SK-N-SH treated with all-trans-retinoic acid at 6 μM for 48 hours (cell line): Measurements from ENCODE around the gene ALK.

Source experiments
- ATAC-seq: fragments of 200-7000 bp; cut with Tn5 transposase; 3 replicates; pipeline ENCODE4 v1.9.1; 2020; ENCODE audit warnings: mild to moderate bottlenecking, moderate library complexity
- ARNTL ChIP-seq: fragments of 450-650 bp; formaldehyde crosslinking; IDR thresholded peaks from 2 replicates; pipeline ENCODE4 v1.5.0; 2020; ENCODE audit warnings: low read depth, mild to moderate bottlenecking, moderate library complexity, borderline replicate concordance
- BACH2 ChIP-seq: fragments of 250-450 bp; sonication (Bioruptor Pico); IDR thresholded peaks from 2 replicates; pipeline ENCODE4 v1.9.0; 2021; ENCODE audit warnings: mild to moderate bottlenecking, borderline replicate concordance
- CREB5 ChIP-seq: fragments of 250-450 bp; sonication (Bioruptor Pico); IDR thresholded peaks from 2 replicates; pipeline ENCODE4 v1.5.1; 2020; ENCODE audit warnings: low read depth, mild to moderate bottlenecking, moderate library complexity
- CSRNP3 ChIP-seq: fragments of 250-450 bp; sonication (Bioruptor Pico); IDR thresholded peaks from 2 replicates; pipeline ENCODE4 v1.5.1; 2021; ENCODE audit warnings: mild to moderate bottlenecking, moderate library complexity
- GLIS3 ChIP-seq: fragments of 250-450 bp; sonication (Bioruptor Pico); IDR thresholded peaks from 2 replicates; pipeline ENCODE4 v1.5.0; 2020; ENCODE audit warnings: mild to moderate bottlenecking, moderate library complexity
- ISL1 ChIP-seq: fragments of 250-450 bp; sonication (Bioruptor Pico); IDR thresholded peaks from 2 replicates; pipeline ENCODE4 v2.1.2; 2022; ENCODE audit warnings: mild to moderate bottlenecking, moderate library complexity
- PATZ1 ChIP-seq: fragments of 250-450 bp; sonication (Bioruptor Pico); IDR thresholded peaks from 2 replicates; pipeline ENCODE4 v1.8.0; 2020; ENCODE audit warnings: mild to moderate bottlenecking, moderate library complexity, borderline replicate concordance
- PPARA ChIP-seq: fragments of 250-450 bp; sonication (Bioruptor Pico); IDR thresholded peaks from 2 replicates; pipeline ENCODE4 v1.5.0; 2020; ENCODE audit warnings: mild to moderate bottlenecking, borderline replicate concordance
- RARB ChIP-seq: fragments of 250-450 bp; sonication (Bioruptor Pico); IDR thresholded peaks from 2 replicates; pipeline ENCODE4 v1.8.0; 2021; ENCODE audit warnings: mild to moderate bottlenecking, moderate library complexity
- SNAI2 ChIP-seq: fragments of 250-450 bp; sonication (Bioruptor Pico); IDR thresholded peaks from 2 replicates; pipeline ENCODE4 v1.5.0; 2020; ENCODE audit warnings: mild to moderate bottlenecking, moderate library complexity
- TCF4 ChIP-seq: fragments of 250-450 bp; sonication (Bioruptor Pico); IDR thresholded peaks from 2 replicates; pipeline ENCODE4 v1.8.0; 2021; ENCODE audit warnings: mild to moderate bottlenecking, moderate library complexity, borderline replicate concordance
- TOX ChIP-seq: fragments of 250-450 bp; sonication (Bioruptor Pico); IDR thresholded peaks from 2 replicates; pipeline ENCODE4 v1.8.0; 2021; ENCODE audit warnings: mild to moderate bottlenecking, moderate library complexity, borderline replicate concordance
- TSHZ2 ChIP-seq: fragments of 250-450 bp; sonication (Bioruptor Pico); IDR thresholded peaks from 2 replicates; pipeline ENCODE4 v1.5.0; 2020; ENCODE audit warnings: mild to moderate bottlenecking, moderate library complexity
- ZC3H10 ChIP-seq: fragments of 250-450 bp; sonication (Bioruptor Pico); IDR thresholded peaks from 2 replicates; pipeline ENCODE4 v1.5.1; 2021; ENCODE audit warnings: mild to moderate bottlenecking, moderate library complexity
- ZNF565 ChIP-seq: fragments of 450-650 bp; formaldehyde crosslinking; conservative IDR thresholded peaks from 2 replicates; pipeline ENCODE4 v1.5.0; 2020; ENCODE audit warnings: low read depth, mild to moderate bottlenecking, moderate library complexity
- ZNF70 ChIP-seq: fragments of 450-650 bp; formaldehyde crosslinking; IDR thresholded peaks from 2 replicates; pipeline ENCODE4 v1.5.0; 2020; ENCODE audit warnings: mild to moderate bottlenecking, moderate library complexity
- ZNF8 ChIP-seq: fragments of 450-650 bp; formaldehyde crosslinking; IDR thresholded peaks from 2 replicates; pipeline ENCODE4 v1.5.0; 2020; ENCODE audit warnings: mild to moderate bottlenecking, moderate library complexity

ALK gene

GRCh38 chr2:29698216-29698615 is 223.2 kb downstream of the ALK start:
- no peak for TF ChIP-seq CSRNP3
- TF ChIP-seq GLIS3 (CRISPR knock-in tag) = no peak
- no peak for TF ChIP-seq PATZ1 (CRISPR knock-in tag)
- no peak for TF ChIP-seq ZNF565 (CRISPR knock-in tag)
- TF ChIP-seq BACH2 (CRISPR knock-in tag) = no peak
- no peak for TF ChIP-seq ARNTL
- TF ChIP-seq TOX (CRISPR knock-in tag) = no peak
- TF ChIP-seq ZNF70 (CRISPR knock-in tag) = no peak
- no peak for TF ChIP-seq ZNF8 (CRISPR knock-in tag)
- no peak for TF ChIP-seq ZC3H10 (CRISPR knock-in tag)
- no peak for TF ChIP-seq TCF4 (CRISPR knock-in tag)
- TF ChIP-seq RARB (CRISPR knock-in tag) = no peak
- ATAC-seq = no peak

- TF ChIP-seq ZNF565 (CRISPR knock-in tag) = no peak
- no peak for TF ChIP-seq RARB (CRISPR knock-in tag)
- TF ChIP-seq ARNTL = no peak
- no peak for TF ChIP-seq BACH2 (CRISPR knock-in tag)
- TF ChIP-seq ISL1 = no peak
- TF ChIP-seq ZNF70 (CRISPR knock-in tag) = no peak
- no peak for TF ChIP-seq PATZ1 (CRISPR knock-in tag)
- ATAC-seq = no peak
Observed at GRCh38 chr2:29697715-29698114, 223.7 kb downstream of the ALK start.

- ATAC-seq = no peak
- no peak for TF ChIP-seq ISL1
- no peak for TF ChIP-seq CREB5 (CRISPR knock-in tag)
- TF ChIP-seq, all 23 proteins: peak for 0
Observed at GRCh38 chr2:29697181-29697580, 224.2 kb downstream of the ALK start.

GRCh38 chr2:29694741-29695140 is 226.6 kb downstream of the ALK start:
- ATAC-seq = no peak
- TF ChIP-seq RARB (CRISPR knock-in tag) (no peak), ARNTL (no peak), CSRNP3 (no peak), TSHZ2 (CRISPR knock-in tag) (no peak), PPARA (CRISPR knock-in tag) (no peak), ZNF8 (CRISPR knock-in tag) (no peak), ZNF70 (CRISPR knock-in tag) (no peak), GLIS3 (CRISPR knock-in tag) (no peak), SNAI2 (no peak), TOX (CRISPR knock-in tag) (no peak)
